ENCODE measurements around the gene RGSL1. TPM values are rescaled to one million over a fixed set of nuclear protein-coding genes. Genes with fewer than 3 reads are reported as not detected.
A peak's percentile ranks its signal among the peaks of the same experiment; 100 is the strongest.

The RGSL1 gene
- total and polyA plus RNA-seq, 5 donors: not detected

- intact Hi-C loops (cut with DNase I): loop anchor here (1.0 to 2.0 kb wide), 4 partner anchors 179 to 183 kb away; no protein-coding TSS in a partner anchor
- H3K27me3 ChIP-seq (ENCODE audit: control insufficient read depth, insufficient read depth): no peaks in the 10 kb centered on the region
- WGBS: 52% methylated on average over 4 of the region's 4 CpGs
- H3K9me3 ChIP-seq (ENCODE audit: control insufficient read depth, low read length): no peaks in the 10 kb centered on the region
- no peak overlapping the region for H3K27ac ChIP-seq (ENCODE audit: low read length)
- DNase-seq (no peak), ATAC-seq (no peak)
- H3K4me1 ChIP-seq (ENCODE audit: control insufficient read depth, insufficient read depth, low read length): peaks cover 3% of the 10 kb centered on the region
- H3K4me3 ChIP-seq (ENCODE audit: low read length): no peak overlapping the region
Observed at GRCh38 chr1:182601913-182602312, 152.0 kb downstream of the RGSL1 start.

GRCh38 chr1:182602935-182603645 lies 153.1 kb downstream of the RGSL1 start:
- DNase-seq: no peak
- no peak overlapping the region for H3K27ac ChIP-seq (ENCODE audit: low read length)
- intact Hi-C loops (cut with DNase I): loop anchor here in 1 of 4 donors (2.0 kb wide), 1 partner anchor 178 kb away; no protein-coding TSS in a partner anchor
- H3K9me3 ChIP-seq (ENCODE audit: control insufficient read depth, low read length): no peaks in the 10 kb centered on the region
- peaks cover 3% of the 10 kb centered on the region for H3K4me1 ChIP-seq (ENCODE audit: control insufficient read depth, insufficient read depth, low read length)
- 63% methylated on average over 10 of the region's 10 CpGs for WGBS
- ATAC-seq: no peak
- no peaks in the 10 kb centered on the region for H3K27me3 ChIP-seq (ENCODE audit: control insufficient read depth, insufficient read depth)
- H3K4me3 ChIP-seq (ENCODE audit: low read length): peak overlapping the region; percentile 7

GRCh38 chr1:182603646-182604174 lies 153.8 kb downstream of the RGSL1 start:
- peak overlapping the region; percentile 10 for H3K4me3 ChIP-seq (ENCODE audit: low read length)
- H3K4me1 ChIP-seq (ENCODE audit: control insufficient read depth, insufficient read depth, low read length): peaks cover 3% of the 10 kb centered on the region
- no peak for DNase-seq
- ATAC-seq: no peak
- 4% methylated on average over 12 of the region's 12 CpGs for WGBS
- H3K27me3 ChIP-seq (ENCODE audit: control insufficient read depth, insufficient read depth): no peaks in the 10 kb centered on the region
- no peaks in the 10 kb centered on the region for H3K9me3 ChIP-seq (ENCODE audit: control insufficient read depth, low read length)
- no peak overlapping the region for H3K27ac ChIP-seq (ENCODE audit: low read length)
- intact Hi-C loops (cut with DNase I): loop anchor here in 1 of 4 donors (2.0 kb wide), 1 partner anchor 177 kb away; no protein-coding TSS in a partner anchor

GRCh38 chr1:182604175-182605164 lies 154.5 kb downstream of the RGSL1 start, which contains the start of gene RGS16:
Gene RGS16 (minus strand): TSS chr1:182604389. CDS start chr1:182604259, 130 bp downstream.
- WGBS: 6% methylated on average over 44 of the region's 44 CpGs
- Histone ChIP-seq H3K27me3 (ENCODE audit: control insufficient read depth, insufficient read depth) (no peaks in the 10 kb centered on the region), H3K9me3 (ENCODE audit: control insufficient read depth, low read length) (no peaks in the 10 kb centered on the region), H3K27ac (ENCODE audit: low read length) (no peak within 1 kb of the TSS), H3K4me3 (ENCODE audit: low read length) (peak within 1 kb of the TSS; percentile 10), H3K4me1 (ENCODE audit: control insufficient read depth, insufficient read depth, low read length) (peaks cover 3% of the 10 kb centered on the region)
- DNase-seq (peak; percentile 95 to 98 (median 98)), ATAC-seq (peak; percentile 98 to 99)
- intact Hi-C loops (cut with DNase I): no loop called here

GRCh38 chr1:182607566-182607965 lies 157.6 kb downstream of the RGSL1 start:
- H3K4me3 ChIP-seq (ENCODE audit: low read length): no peak overlapping the region
- DNase-seq (no peak), ATAC-seq (no peak)
- no peaks in the 10 kb centered on the region for H3K27me3 ChIP-seq (ENCODE audit: control insufficient read depth, insufficient read depth)
- intact Hi-C loops (cut with DNase I): no loop called here
- H3K9me3 ChIP-seq (ENCODE audit: control insufficient read depth, low read length): no peaks in the 10 kb centered on the region
- H3K27ac ChIP-seq (ENCODE audit: low read length): no peak overlapping the region
- WGBS: 82% methylated on average over 1 of the region's 1 CpG
- H3K4me1 ChIP-seq (ENCODE audit: control insufficient read depth, insufficient read depth, low read length): peaks cover 3% of the 10 kb centered on the region

- ATAC-seq (no peak), DNase-seq (no peak)
- no peaks in the 10 kb centered on the region for H3K9me3 ChIP-seq (ENCODE audit: control insufficient read depth, low read length)
- H3K4me3 ChIP-seq (ENCODE audit: low read length): no peak overlapping the region
- no peak overlapping the region for H3K27ac ChIP-seq (ENCODE audit: low read length)
- intact Hi-C loops (cut with DNase I): no loop called here
- no peaks in the 10 kb centered on the region for H3K27me3 ChIP-seq (ENCODE audit: control insufficient read depth, insufficient read depth)
- H3K4me1 ChIP-seq (ENCODE audit: control insufficient read depth, insufficient read depth, low read length): peaks cover 3% of the 10 kb centered on the region
- WGBS: 50% methylated on average over 2 of the region's 2 CpGs
Observed at GRCh38 chr1:182608236-182608635, 158.3 kb downstream of the RGSL1 start.

- H3K4me1 ChIP-seq (ENCODE audit: control insufficient read depth, insufficient read depth, low read length): no peaks in the 10 kb centered on the region
- intact Hi-C loops (cut with DNase I): no loop called here
- H3K27ac ChIP-seq (ENCODE audit: low read length): no peak overlapping the region
- no peak overlapping the region for H3K4me3 ChIP-seq (ENCODE audit: low read length)
- WGBS: 80% methylated on average over 9 of the region's 9 CpGs
- ATAC-seq (no peak), DNase-seq (no peak)
- no peaks in the 10 kb centered on the region for H3K27me3 ChIP-seq (ENCODE audit: control insufficient read depth, insufficient read depth)
- no peaks in the 10 kb centered on the region for H3K9me3 ChIP-seq (ENCODE audit: control insufficient read depth, low read length)
Observed at GRCh38 chr1:182608845-182609610, 159.1 kb downstream of the RGSL1 start.

Other genes starting within 250 kb of the RGSL1 start
- 100 to 1,000 TPM; 303 to 361 (median 342) TPM for gene GLUL, start 58.4 kb upstream of the RGSL1 start, total RNA-seq
- 199 TPM for gene GLUL, start 58.4 kb upstream of the RGSL1 start, polyA plus RNA-seq
- not detected for gene TEDDM1, start 49.5 kb upstream of the RGSL1 start, total RNA-seq
- not detected for gene TEDDM1, start 49.5 kb upstream of the RGSL1 start, polyA plus RNA-seq
- 1 to 10 TPM; 3.7 to 5.7 (median 5.4) TPM for gene RNASEL, start 139.1 kb downstream of the RGSL1 start, total RNA-seq
- 2.5 TPM for gene RNASEL, start 139.1 kb downstream of the RGSL1 start, polyA plus RNA-seq
- 1 to 10 TPM in 1 of 4 donors, under 1 TPM in 3; 0.47 to 1.3 (median 0.72) TPM for gene RGS16, start 154.2 kb downstream of the RGSL1 start, total RNA-seq
- gene RGS16, start 154.2 kb downstream of the RGSL1 start, polyA plus RNA-seq: 2.1 TPM
- under 1 TPM in 1 of 4 donors, not detected in 3; 0.33 TPM for gene RGS8, start 234.4 kb downstream of the RGSL1 start, total RNA-seq
- gene RGS8, start 234.4 kb downstream of the RGSL1 start, polyA plus RNA-seq: 0.02 TPM

Measured in right cardiac atrium (tissue), 5 donors.